MCF 10A (cell line): ENCODE results near the gene ZNF793. TPM values are rescaled to one million over a fixed set of nuclear protein-coding genes. Genes with fewer than 3 reads are reported as not detected.
A peak's percentile ranks its signal among the peaks of the same experiment; 100 is the strongest.

Source experiments
- Bru-seq: library from RNA; stranded (reverse); fragments of 400-500 nt; gene quantifications from one replicate; lab custom pipeline; 2021; lab: Mats Ljungman, UMichigan
- BruChase-seq, 2 experiments: library from RNA; stranded (reverse); fragments of 400-500 nt; gene quantifications; one replicate each; lab custom pipeline; 2021; lab: Mats Ljungman, UMichigan
- BruUV-seq: library from RNA; stranded (reverse); fragments of 400-500 nt; replicated peaks from 2 replicates; lab custom pipeline; 2021; lab: Mats Ljungman, UMichigan
- CTCF ChIA-PET: fragments of 300-600 bp; sonication (Branson Sonifier 250); formaldehyde crosslinking; extraction: SDS; loops from one replicate; lab custom pipeline; 2021; ENCODE audit warnings: antibody characterized with exemption, inconsistent platforms; lab: Yijun Ruan, JAX
- POLR2A ChIA-PET: fragments of 300-600, 350-650 bp; sonication (Branson Sonifier 250); formaldehyde crosslinking; extraction: SDS; loops from one replicate; lab custom pipeline; 2020; ENCODE audit warnings: antibody characterized with exemption, inconsistent platforms; lab: Yijun Ruan, JAX
- DNase-seq: peaks from one replicate; pipeline ENCODE4 v3.0.0-alpha.2; 2018; ENCODE audit not compliant: unreplicated experiment
- H3K27ac Mint-ChIP-seq: one replicate; pipeline ENCODE4 v1.8.0; 2022; ENCODE audit warnings: mild to moderate bottlenecking, low read depth, mixed read lengths; ENCODE audit not compliant: unreplicated experiment
- H3K27me3 Mint-ChIP-seq: one replicate; pipeline ENCODE4 v1.8.0; 2022; ENCODE audit warnings: mixed read lengths; ENCODE audit not compliant: insufficient read depth, unreplicated experiment
- H3K36me3 Mint-ChIP-seq: one replicate; pipeline ENCODE4 v1.8.0; 2022; ENCODE audit warnings: mild to moderate bottlenecking, moderate library complexity, mixed read lengths; ENCODE audit not compliant: insufficient read depth, unreplicated experiment
- H3K4me1 Mint-ChIP-seq: one replicate; pipeline ENCODE4 v1.8.0; 2022; ENCODE audit warnings: mixed read lengths; ENCODE audit not compliant: insufficient read depth, unreplicated experiment
- H3K4me3 Mint-ChIP-seq: one replicate; pipeline ENCODE4 v1.8.0; 2022; ENCODE audit warnings: mild to moderate bottlenecking, moderate library complexity, mixed read lengths; ENCODE audit not compliant: unreplicated experiment
- H3K9me3 Mint-ChIP-seq: one replicate; pipeline ENCODE4 v1.8.0; 2022; ENCODE audit warnings: mixed read lengths; ENCODE audit not compliant: unreplicated experiment
- intact Hi-C: fragments of 100-400 bp; cut with micrococcal nuclease; formaldehyde crosslinking; loops from 2 replicates; pipeline ENCODE4 v1.14.1; 2022
- long read RNA-seq: library from polyadenylated mRNA; stranded (forward); transcript quantifications from one replicate; pipeline ENCODE4 v2.0.0, GENCODE V29; 2022
- total RNA-seq: library from RNA; stranded (reverse); gene quantifications from 2 replicates; pipeline ENCODE4 v1.2.3, GENCODE V29; 2022
- TF ChIP-seq, protein P1 (sequence below): fragments of 200-600 bp; IDR thresholded peaks from one replicate; pipeline ENCODE4 v1.8.0; 2022; ENCODE audit warnings: antibody characterized with exemption, mild to moderate bottlenecking; ENCODE audit not compliant: unreplicated experiment

The ZNF793 gene
- total RNA-seq = not detected in 2 replicates
- Bru-seq, nascent RNA = percentile 3 among the genes with signal in this experiment
- BruChase-seq, experiment 1, labeled RNA remaining after a 6-hour chase = percentile 7 among the genes with signal in this experiment
- BruChase-seq, experiment 2, labeled RNA remaining after a 2-hour chase = percentile 7 among the genes with signal in this experiment
- long read RNA-seq = 0 reads

DNA sequence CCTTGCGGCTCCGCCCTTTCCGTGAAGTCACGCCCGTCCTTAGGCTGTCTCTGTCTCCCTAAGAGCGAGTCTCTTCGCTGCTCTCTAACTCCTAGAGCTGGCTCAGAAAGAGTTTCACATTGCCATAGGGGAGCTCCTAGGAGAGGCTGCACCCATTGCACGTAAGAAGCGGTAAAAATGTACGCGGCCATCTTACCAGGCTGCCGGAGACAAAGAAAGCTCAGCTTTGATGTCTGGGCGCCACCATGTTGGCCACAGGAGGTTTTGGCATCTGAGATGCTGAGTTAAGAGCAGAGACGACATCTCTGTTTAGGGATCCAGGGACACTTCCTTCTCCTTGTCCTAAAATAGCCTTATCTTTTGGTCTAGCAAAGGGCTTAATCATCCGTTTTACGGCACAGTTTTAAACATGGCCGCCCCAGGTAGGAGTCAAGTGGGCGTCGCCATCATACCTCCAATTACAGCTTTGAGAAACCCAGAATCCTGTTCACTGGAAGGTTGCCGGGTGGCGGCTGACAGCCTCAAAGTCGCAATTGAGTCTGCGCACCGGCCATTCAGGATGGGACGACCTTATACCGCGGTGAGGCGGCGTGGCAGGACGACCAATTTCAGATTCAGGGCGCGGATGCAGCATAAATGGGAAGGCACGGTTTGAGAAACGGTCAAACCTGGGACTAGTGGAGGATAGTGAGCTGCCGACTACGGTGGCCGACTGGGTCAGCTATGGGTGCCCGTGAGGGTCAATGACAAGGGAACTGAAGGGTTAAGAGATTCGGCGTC, at the start of gene ZNF793:
Gene ZNF793 (plus strand): TSS at position 553 of the 780 bp plus-strand sequence. CDS start 16,501 bp downstream, outside the sequence.
- Mint-ChIP-seq H3K27ac (no peak within 1 kb of the TSS), H3K4me1 (no peaks in the 10 kb centered on the region), H3K27me3 (no peaks in the 10 kb centered on the region), H3K36me3 (no peaks in the 10 kb centered on the region), H3K4me3 (no peak within 1 kb of the TSS), H3K9me3 (peaks cover 23% of the 10 kb centered on the region)
- TF ChIP-seq, protein P1, sequence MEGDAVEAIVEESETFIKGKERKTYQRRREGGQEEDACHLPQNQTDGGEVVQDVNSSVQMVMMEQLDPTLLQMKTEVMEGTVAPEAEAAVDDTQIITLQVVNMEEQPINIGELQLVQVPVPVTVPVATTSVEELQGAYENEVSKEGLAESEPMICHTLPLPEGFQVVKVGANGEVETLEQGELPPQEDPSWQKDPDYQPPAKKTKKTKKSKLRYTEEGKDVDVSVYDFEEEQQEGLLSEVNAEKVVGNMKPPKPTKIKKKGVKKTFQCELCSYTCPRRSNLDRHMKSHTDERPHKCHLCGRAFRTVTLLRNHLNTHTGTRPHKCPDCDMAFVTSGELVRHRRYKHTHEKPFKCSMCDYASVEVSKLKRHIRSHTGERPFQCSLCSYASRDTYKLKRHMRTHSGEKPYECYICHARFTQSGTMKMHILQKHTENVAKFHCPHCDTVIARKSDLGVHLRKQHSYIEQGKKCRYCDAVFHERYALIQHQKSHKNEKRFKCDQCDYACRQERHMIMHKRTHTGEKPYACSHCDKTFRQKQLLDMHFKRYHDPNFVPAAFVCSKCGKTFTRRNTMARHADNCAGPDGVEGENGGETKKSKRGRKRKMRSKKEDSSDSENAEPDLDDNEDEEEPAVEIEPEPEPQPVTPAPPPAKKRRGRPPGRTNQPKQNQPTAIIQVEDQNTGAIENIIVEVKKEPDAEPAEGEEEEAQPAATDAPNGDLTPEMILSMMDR = no peak
- intact Hi-C loops = no loop called here
- CTCF ChIA-PET = no interaction called here
- BruUV-seq = no TSS peak
- DNase-seq = no peak
- POLR2A ChIA-PET = no interaction called here

DNA sequence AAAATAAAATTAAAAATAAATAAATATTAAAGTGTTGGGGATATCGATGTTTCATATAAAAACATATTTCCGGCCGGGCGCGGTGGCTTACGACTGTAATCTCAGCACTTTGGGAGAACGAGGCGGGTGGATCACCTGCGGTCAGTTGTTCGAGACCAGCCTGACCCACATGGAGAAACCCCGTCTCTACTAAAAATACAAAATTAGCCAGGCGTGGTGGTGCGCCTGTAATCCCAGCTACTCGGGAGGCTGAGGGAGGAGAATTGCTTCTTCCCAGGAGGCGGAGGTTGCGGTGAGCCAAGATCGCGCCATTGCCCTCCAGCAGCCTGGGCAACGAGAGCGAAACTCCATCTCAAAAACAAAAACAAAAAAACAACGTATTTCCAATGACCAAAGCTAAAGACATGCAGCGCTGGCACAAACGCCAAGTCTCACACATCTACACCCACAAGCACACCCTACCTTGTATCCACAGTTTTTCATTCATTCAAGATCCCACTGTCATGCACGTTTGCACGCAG, 40.4 kb upstream of the ZNF793 start:
- no peak for DNase-seq
- TF ChIP-seq, protein P1 = no peak
- H3K27me3 Mint-ChIP-seq = no peaks in the 10 kb centered on the region
- H3K4me1 Mint-ChIP-seq = no peaks in the 10 kb centered on the region
- POLR2A ChIA-PET = interaction anchor here (4.5 kb wide), 1 partner anchor 128 kb away, joined by 42 read pairs; the partner anchor contains the start of genes ZNF540 and ZNF571
- H3K36me3 Mint-ChIP-seq = no peaks in the 10 kb centered on the region
- H3K27ac Mint-ChIP-seq = peak overlapping the region; percentile 72
- CTCF ChIA-PET = interaction anchor here (0.6 kb wide), 1 partner anchor 195 kb away, joined by 3 read pairs; no protein-coding TSS in a partner anchor
- H3K9me3 Mint-ChIP-seq = peaks cover 16% of the 10 kb centered on the region
- peak overlapping the region; percentile 91 for H3K4me3 Mint-ChIP-seq
- no TSS peak for BruUV-seq
- intact Hi-C loops = loop anchor here (5.0 kb wide), 1 partner anchor 249 kb away; the partner anchor contains the start of gene ZNF383

DNA sequence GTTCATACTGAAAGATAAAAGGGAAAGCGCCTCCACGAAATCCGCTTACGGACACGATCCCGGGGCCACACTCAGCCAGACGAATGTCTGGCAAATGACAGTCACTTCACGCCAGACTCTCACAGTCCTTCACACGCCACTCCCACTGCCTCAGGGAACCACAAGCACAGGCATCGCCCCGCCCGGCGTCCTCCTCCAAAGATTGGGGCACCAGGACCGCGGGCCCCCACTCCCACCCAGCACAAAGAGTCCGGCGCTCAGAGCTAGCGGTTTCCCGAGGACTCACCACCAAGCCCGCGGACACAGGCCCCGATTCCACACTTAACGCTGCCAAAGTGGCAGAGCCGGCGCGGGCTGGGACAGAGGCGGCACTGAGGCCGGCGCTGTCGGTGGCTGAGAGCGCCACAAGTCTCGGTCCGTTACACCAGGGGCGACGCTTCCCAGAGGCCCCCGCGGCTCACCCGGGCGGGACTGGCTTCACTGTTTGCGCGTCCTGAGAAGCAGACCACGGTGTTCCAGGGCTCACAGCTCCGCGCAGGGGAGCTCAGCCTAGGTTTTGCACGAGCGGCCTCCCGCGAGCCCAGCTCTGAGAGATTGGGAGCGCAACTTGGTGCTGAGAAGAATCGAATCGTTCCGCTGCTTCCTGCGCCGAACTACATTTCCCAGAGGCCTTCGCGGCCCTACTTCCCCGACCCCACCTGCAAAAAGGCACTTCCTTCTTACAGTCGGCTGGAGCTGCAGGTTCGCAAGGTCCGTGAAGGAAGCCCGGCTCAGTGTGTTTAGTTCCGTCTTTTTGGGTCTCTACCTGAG, 39.7 kb upstream of the ZNF793 start, which contains the start of gene ZNF569:
Gene ZNF569 (minus strand): TSS at position 647 of the 810 bp plus-strand sequence. CDS start 22,523 bp downstream, outside the sequence.
- intact Hi-C loops = loop anchor here (1.0 to 5.0 kb wide), 2 partner anchors 128 to 250 kb away; partner anchors contain the start of gene ZNF383
- peak; percentile 84 for DNase-seq
- Mint-ChIP-seq H3K9me3 (peaks cover 16% of the 10 kb centered on the region), H3K27ac (peak within 1 kb of the TSS; percentile 72), H3K4me1 (no peaks in the 10 kb centered on the region), H3K4me3 (peak within 1 kb of the TSS; percentile 91), H3K27me3 (no peaks in the 10 kb centered on the region), H3K36me3 (no peaks in the 10 kb centered on the region)
- no TSS peak for BruUV-seq
- POLR2A ChIA-PET = interaction anchor here (0.7 to 4.5 kb wide), 6 partner anchors 96 to 616 kb away, joined by 3 to 42 read pairs (median 4); partner anchors contain the start of genes ZNF345, ZNF527, ZNF540 and ZNF571
- CTCF ChIA-PET = no interaction called here
- TF ChIP-seq, protein P1 = no peak
